GM12872 (cell line): Measurements from ENCODE around the gene ATP13A4.

ENCODE experiments used
- CTCF ChIP-seq: IDR thresholded peaks from 3 replicates; pipeline ENCODE4 v1.5.1; 2011; ENCODE audit warnings: low read depth, mild to moderate bottlenecking, low read length, moderate library complexity; ENCODE audit not compliant: insufficient read depth

ATP13A4 gene

GRCh38 chr3:193491026-193491425, 63.7 kb downstream of the ATP13A4 start:
- TF ChIP-seq CTCF = no peak

GRCh38 chr3:193490580-193490979, 64.1 kb downstream of the ATP13A4 start:
- no peak for TF ChIP-seq CTCF

- no peak for TF ChIP-seq CTCF
Observed at GRCh38 chr3:193489949-193490348, 64.7 kb downstream of the ATP13A4 start.

GRCh38 chr3:193488741-193489140, 66.0 kb downstream of the ATP13A4 start:
- TF ChIP-seq CTCF = no peak

GRCh38 chr3:193483988-193484539, 70.6 kb downstream of the ATP13A4 start:
- no peak for TF ChIP-seq CTCF

GRCh38 chr3:193481436-193481835, 73.3 kb downstream of the ATP13A4 start:
- no peak for TF ChIP-seq CTCF

GRCh38 chr3:193474446-193474845, 80.2 kb downstream of the ATP13A4 start:
- TF ChIP-seq CTCF = no peak

GRCh38 chr3:193470710-193471109, 84.0 kb downstream of the ATP13A4 start:
- TF ChIP-seq CTCF = no peak
